T-helper 17 cell (primary cell): Measurements from ENCODE around the gene PTPRC. TPM values are rescaled to one million over a fixed set of nuclear protein-coding genes. Genes with fewer than 3 reads are reported as not detected.
A peak's percentile ranks its signal among the peaks of the same experiment; 100 is the strongest.

Experiments used
- ATAC-seq: fragments of 150-1000 bp; cut with Tn5 transposase; 2 replicates; pipeline ENCODE4 v1.10.0; 2021; ENCODE audit warnings: mild to moderate bottlenecking, moderate library complexity
- DNase-seq, 3 donors: peaks; one replicate each; pipeline versions ENCODE4 v3.0.0 to v3.0.0-alpha.2; 2020 to 2021
- H3K9me3 ChIP-seq: one replicate; pipeline ENCODE4 v1.7.0; 2013; ENCODE audit warnings: low read length, mild to moderate bottlenecking; ENCODE audit not compliant: control insufficient read depth, poor library complexity, severe bottlenecking
- H3K27ac Mint-ChIP-seq: one replicate; pipeline ENCODE4 v1.8.0; 2022; ENCODE audit warnings: mild to moderate bottlenecking, moderate library complexity, mixed read lengths
- H3K27me3 Mint-ChIP-seq: one replicate; pipeline ENCODE4 v1.8.0; 2022; ENCODE audit warnings: mixed read lengths
- H3K36me3 Mint-ChIP-seq: one replicate; pipeline ENCODE4 v1.8.0; 2022; ENCODE audit warnings: low read depth, mixed read lengths
- H3K4me1 Mint-ChIP-seq: one replicate; pipeline ENCODE4 v1.8.0; 2022; ENCODE audit warnings: mild to moderate bottlenecking, mixed read lengths
- H3K4me3 Mint-ChIP-seq: one replicate; pipeline ENCODE4 v1.8.0; 2022; ENCODE audit warnings: mild to moderate bottlenecking, moderate library complexity, mixed read lengths
- total RNA-seq, 4 donors: library from RNA in 2 of 4; stranded (reverse) in 2 of 4; gene quantifications; one replicate each; pipeline ENCODE4 v1.2.3 and lab custom pipeline; 2022 to 2026

PTPRC gene
- total RNA-seq, 2 donors from 2014 or later, result 697 to 813 TPM

DNA sequence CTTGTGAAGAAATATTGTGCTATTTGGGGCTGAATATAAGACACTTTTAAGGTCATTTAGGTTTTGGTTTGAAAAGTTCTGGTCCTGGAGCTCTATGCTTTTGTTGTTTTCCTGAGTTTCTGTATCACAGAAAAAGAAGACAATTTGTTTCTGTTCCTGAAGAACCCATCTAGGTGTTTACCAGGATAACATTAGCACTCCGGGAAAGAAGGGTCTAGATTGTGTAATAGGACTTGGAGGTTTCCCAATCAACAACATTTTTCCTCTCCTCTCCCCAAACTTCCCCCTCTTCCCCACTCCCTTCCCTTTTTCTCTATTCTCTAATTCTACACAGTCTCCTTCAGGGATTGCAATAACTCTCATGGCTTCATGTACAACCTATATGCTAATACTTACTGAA, 78.7 kb downstream of the PTPRC start:
- Mint-ChIP-seq H3K4me3 (no peak overlapping the region), H3K27ac (peak overlapping the region; percentile 66), H3K27me3 (no peaks in the 10 kb centered on the region), H3K36me3 (peaks cover 17% of the 10 kb centered on the region), H3K4me1 (peaks cover 22% of the 10 kb centered on the region)
- no peak for DNase-seq
- ATAC-seq, result no peak
- H3K9me3 ChIP-seq, result peaks cover 2% of the 10 kb centered on the region

GRCh38 chr1:198723127-198723526, 84.3 kb downstream of the PTPRC start:
- Mint-ChIP-seq H3K27ac (peak overlapping the region; percentile 1), H3K27me3 (no peaks in the 10 kb centered on the region), H3K4me3 (peak overlapping the region; percentile 33), H3K36me3 (peaks cover 14% of the 10 kb centered on the region), H3K4me1 (peaks cover 25% of the 10 kb centered on the region)
- DNase-seq (no peak), ATAC-seq (no peak)
- no peaks in the 10 kb centered on the region for H3K9me3 ChIP-seq

DNA sequence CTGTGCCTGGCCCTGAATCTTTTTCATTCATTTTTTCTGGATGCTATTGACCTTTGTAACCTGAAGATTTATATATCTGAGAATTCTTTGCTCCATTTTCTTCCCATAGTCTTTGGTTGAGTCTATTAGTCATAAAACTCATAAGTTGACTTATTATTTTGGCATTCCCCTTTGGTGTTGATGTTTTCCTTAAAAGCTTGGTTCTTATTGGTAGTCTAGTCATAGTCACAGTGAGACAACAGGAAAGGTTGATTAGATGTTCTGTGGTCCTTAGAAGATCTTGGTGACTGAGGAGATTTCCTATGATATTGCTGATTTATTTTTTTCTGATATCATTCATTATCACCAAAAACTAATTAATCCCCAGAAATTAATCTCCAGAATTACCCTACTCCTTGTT, 86.2 kb downstream of the PTPRC start:
- Mint-ChIP-seq H3K27ac (peak overlapping the region; percentile 95), H3K27me3 (no peaks in the 10 kb centered on the region), H3K36me3 (peaks cover 14% of the 10 kb centered on the region), H3K4me1 (peaks cover 33% of the 10 kb centered on the region), H3K4me3 (peak overlapping the region; percentile 31)
- DNase-seq, result no peak
- ATAC-seq, result peak; percentile 28
- no peaks in the 10 kb centered on the region for H3K9me3 ChIP-seq

DNA sequence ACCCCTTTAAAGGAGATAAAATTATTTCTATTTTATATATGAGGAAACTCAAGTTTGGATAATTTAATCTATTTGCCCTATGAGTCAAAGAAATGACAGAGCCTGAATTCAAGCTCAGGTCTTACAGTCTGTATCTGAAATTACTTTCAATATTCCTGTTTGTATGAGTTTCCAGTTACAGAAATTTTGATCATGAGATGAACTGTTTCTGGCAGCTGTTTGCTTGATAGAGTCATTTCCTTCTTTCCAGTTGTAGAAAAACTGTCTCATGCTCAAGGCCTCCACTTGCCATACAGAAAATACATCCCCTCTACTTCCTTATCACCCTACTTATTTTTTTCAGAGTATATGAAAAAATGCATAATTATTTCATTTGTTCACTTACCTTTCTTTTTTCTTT, 87.6 kb downstream of the PTPRC start:
- no peak overlapping the region for H3K4me3 Mint-ChIP-seq
- peaks cover 36% of the 10 kb centered on the region for H3K4me1 Mint-ChIP-seq
- H3K36me3 Mint-ChIP-seq, result peaks cover 13% of the 10 kb centered on the region

DNA sequence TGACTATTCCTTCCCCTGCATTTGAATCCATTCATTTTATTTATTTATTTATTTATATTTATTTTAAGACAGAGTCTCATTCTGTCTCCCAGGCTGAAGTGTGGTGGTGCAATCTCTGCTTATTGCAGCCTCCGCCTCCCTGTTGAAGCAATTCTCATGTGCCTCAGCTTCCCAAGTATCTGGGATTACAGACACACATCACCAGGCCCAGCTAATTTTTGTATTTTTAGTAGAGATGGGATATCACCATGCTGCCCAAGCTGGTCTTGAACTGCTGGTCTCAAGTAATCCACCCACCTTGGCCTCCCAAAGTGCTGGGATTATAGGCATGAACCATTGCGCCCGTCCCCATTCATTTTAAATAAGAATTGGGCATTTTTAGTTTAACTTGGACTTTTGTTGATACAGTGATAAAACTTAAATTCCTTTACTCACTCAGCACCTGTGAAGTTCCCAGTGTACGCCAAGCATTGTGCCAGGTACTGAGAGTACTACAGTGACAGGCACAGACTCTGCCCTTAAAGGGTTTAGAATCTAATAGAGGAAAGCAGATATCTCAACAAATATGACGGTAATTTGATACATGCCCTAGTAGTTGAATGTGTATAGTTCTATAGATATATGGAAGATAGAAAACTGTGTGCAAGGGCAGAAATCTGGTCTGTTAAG, 90.5 kb downstream of the PTPRC start:
- ATAC-seq, result no peak
- peaks cover 41% of the 10 kb centered on the region for H3K4me1 Mint-ChIP-seq

More for the DNA sequence above, 87.6 kb downstream of the PTPRC start:
- no peaks in the 10 kb centered on the region for H3K9me3 ChIP-seq
- Mint-ChIP-seq H3K27ac (peak overlapping the region; percentile 95), H3K27me3 (no peaks in the 10 kb centered on the region)
- DNase-seq, result no peak
- ATAC-seq, result no peak

GRCh38 chr1:198730952-198731351, 92.1 kb downstream of the PTPRC start:
- H3K4me1 Mint-ChIP-seq, result peaks cover 31% of the 10 kb centered on the region
- DNase-seq (no peak), ATAC-seq (no peak)
- H3K9me3 ChIP-seq, result no peaks in the 10 kb centered on the region
- H3K36me3 Mint-ChIP-seq, result peaks cover 5% of the 10 kb centered on the region
- H3K27ac Mint-ChIP-seq, result no peak overlapping the region
- no peaks in the 10 kb centered on the region for H3K27me3 Mint-ChIP-seq
- H3K4me3 Mint-ChIP-seq, result no peak overlapping the region

More for the DNA sequence above, 90.5 kb downstream of the PTPRC start:
- no peak for DNase-seq
- H3K27me3 Mint-ChIP-seq, result no peaks in the 10 kb centered on the region
- no peaks in the 10 kb centered on the region for H3K9me3 ChIP-seq
- H3K4me3 Mint-ChIP-seq, result no peak overlapping the region
- H3K36me3 Mint-ChIP-seq, result peaks cover 13% of the 10 kb centered on the region
- peak overlapping the region; percentile 72 for H3K27ac Mint-ChIP-seq

GRCh38 chr1:198734323-198735008, 95.6 kb downstream of the PTPRC start:
- peak overlapping the region; percentile 45 for H3K27ac Mint-ChIP-seq
- no peaks in the 10 kb centered on the region for H3K9me3 ChIP-seq
- peaks cover 46% of the 10 kb centered on the region for H3K4me1 Mint-ChIP-seq
- no peak for DNase-seq
- peaks cover 20% of the 10 kb centered on the region for H3K36me3 Mint-ChIP-seq
- H3K27me3 Mint-ChIP-seq, result no peaks in the 10 kb centered on the region
- no peak overlapping the region for H3K4me3 Mint-ChIP-seq
- ATAC-seq, result no peak

GRCh38 chr1:198741744-198742143, 102.9 kb downstream of the PTPRC start:
- H3K4me3 Mint-ChIP-seq, result no peak overlapping the region
- peak overlapping the region; percentile 69 for H3K27ac Mint-ChIP-seq
- DNase-seq (no peak), ATAC-seq (no peak)
- peaks cover 15% of the 10 kb centered on the region for H3K36me3 Mint-ChIP-seq
- H3K9me3 ChIP-seq, result no peaks in the 10 kb centered on the region
- H3K27me3 Mint-ChIP-seq, result no peaks in the 10 kb centered on the region
- peaks cover 36% of the 10 kb centered on the region for H3K4me1 Mint-ChIP-seq

DNA sequence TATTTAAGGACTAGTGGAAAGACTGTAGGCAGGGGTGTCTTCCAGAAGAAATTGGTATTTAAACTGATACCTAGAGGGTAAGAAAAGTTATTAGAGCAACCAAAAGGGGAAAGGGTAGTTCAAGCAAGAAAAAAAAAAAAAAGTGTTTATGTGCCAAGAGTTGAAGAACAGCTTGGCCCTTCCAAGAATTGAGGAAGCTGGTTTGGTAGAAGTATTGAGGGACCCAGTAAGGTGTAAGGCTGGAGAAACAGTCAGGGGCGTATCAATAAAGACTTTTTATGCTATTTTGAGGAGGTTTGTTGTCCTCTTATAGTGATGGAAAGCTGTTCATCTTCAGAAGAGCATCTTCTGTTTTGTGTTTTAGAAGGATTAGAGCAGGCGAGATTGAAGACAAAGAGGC, 108.3 kb downstream of the PTPRC start:
- Mint-ChIP-seq H3K27me3 (no peaks in the 10 kb centered on the region), H3K36me3 (peaks cover 9% of the 10 kb centered on the region), H3K27ac (no peak overlapping the region), H3K4me1 (peaks cover 22% of the 10 kb centered on the region), H3K4me3 (no peak overlapping the region)
- no peak for ATAC-seq
- H3K9me3 ChIP-seq, result no peaks in the 10 kb centered on the region
- no peak for DNase-seq

GRCh38 chr1:198749279-198749678, 110.4 kb downstream of the PTPRC start:
- no peak for DNase-seq
- Mint-ChIP-seq H3K4me3 (no peak overlapping the region), H3K36me3 (peaks cover 7% of the 10 kb centered on the region), H3K4me1 (peaks cover 19% of the 10 kb centered on the region), H3K27ac (peak overlapping the region; percentile 9), H3K27me3 (no peaks in the 10 kb centered on the region)
- ATAC-seq, result no peak
- H3K9me3 ChIP-seq, result no peaks in the 10 kb centered on the region

GRCh38 chr1:198750081-198750480, 111.2 kb downstream of the PTPRC start:
- Mint-ChIP-seq H3K4me1 (peaks cover 20% of the 10 kb centered on the region), H3K27me3 (no peaks in the 10 kb centered on the region), H3K36me3 (peaks cover 8% of the 10 kb centered on the region), H3K4me3 (no peak overlapping the region), H3K27ac (no peak overlapping the region)
- DNase-seq (no peak), ATAC-seq (no peak)
- no peaks in the 10 kb centered on the region for H3K9me3 ChIP-seq

GRCh38 chr1:198751741-198752140, 112.9 kb downstream of the PTPRC start:
- ATAC-seq, result no peak

GRCh38 chr1:198754670-198755069, 115.8 kb downstream of the PTPRC start:
- no peak for DNase-seq
- Mint-ChIP-seq H3K27me3 (no peaks in the 10 kb centered on the region), H3K4me3 (no peak overlapping the region), H3K36me3 (peaks cover 11% of the 10 kb centered on the region), H3K4me1 (peaks cover 23% of the 10 kb centered on the region), H3K27ac (peak overlapping the region; percentile 77)
- no peaks in the 10 kb centered on the region for H3K9me3 ChIP-seq
- ATAC-seq, result no peak

More at GRCh38 chr1:198751741-198752140, 112.9 kb downstream of the PTPRC start:
- peaks cover 11% of the 10 kb centered on the region for H3K36me3 Mint-ChIP-seq
- H3K9me3 ChIP-seq, result no peaks in the 10 kb centered on the region
- no peak for DNase-seq
- peaks cover 23% of the 10 kb centered on the region for H3K4me1 Mint-ChIP-seq
- peak overlapping the region; percentile 87 for H3K27ac Mint-ChIP-seq
- H3K27me3 Mint-ChIP-seq, result no peaks in the 10 kb centered on the region
- no peak overlapping the region for H3K4me3 Mint-ChIP-seq

- Mint-ChIP-seq H3K36me3 (peaks cover 9% of the 10 kb centered on the region), H3K4me1 (peaks cover 23% of the 10 kb centered on the region), H3K27me3 (no peaks in the 10 kb centered on the region), H3K4me3 (no peak overlapping the region), H3K27ac (peak overlapping the region; percentile 77)
- H3K9me3 ChIP-seq, result no peaks in the 10 kb centered on the region
- no peak for DNase-seq
- ATAC-seq, result no peak
Measured at GRCh38 chr1:198755715-198756114, 116.9 kb downstream of the PTPRC start.
